Fibroblast of lung (primary cell): ENCODE results near the gene PAM. TPM values are rescaled to one million over a fixed set of nuclear protein-coding genes. Genes with fewer than 3 reads are reported as not detected.

Experiments
- DNase-seq, 2 donors: peaks; one replicate each; pipeline versions ENCODE4 v3.0.0 to v3.0.0-alpha.2; 2010; ENCODE audit warnings: low read depth in 2 of 2
- H2AFZ ChIP-seq: 2 replicates; pipeline ENCODE4 v1.5.1; 2012; ENCODE audit warnings: low read length, control low read depth, inconsistent platforms
- H3K27ac ChIP-seq: 2 replicates; pipeline ENCODE4 v1.5.1; 2011; ENCODE audit warnings: low read length, control low read depth; ENCODE audit not compliant: insufficient read depth
- H3K27me3 ChIP-seq: 2 replicates; pipeline ENCODE4 v1.5.1; 2011; ENCODE audit warnings: mild to moderate bottlenecking, low read length; ENCODE audit not compliant: control insufficient read depth, insufficient read depth
- H3K36me3 ChIP-seq: 2 replicates; pipeline ENCODE4 v1.5.1; 2011; ENCODE audit warnings: low read length; ENCODE audit not compliant: control insufficient read depth, insufficient read depth
- H3K4me1 ChIP-seq: 2 replicates; pipeline ENCODE4 v1.5.1; 2011; ENCODE audit warnings: low read length; ENCODE audit not compliant: control insufficient read depth, insufficient read depth; ENCODE audit errors: extremely low read depth
- H3K4me2 ChIP-seq: 2 replicates; pipeline ENCODE4 v1.5.1; 2011; ENCODE audit warnings: low read length, control low read depth; ENCODE audit not compliant: insufficient read depth; ENCODE audit errors: extremely low read depth
- H3K4me3 ChIP-seq, 4 experiments: fragments of 200-600 bp in 1 of 4; sonication (generic) in 1 of 4; replicated peaks in 1 of 4; 2 replicates each; pipeline ENCODE4 v1.5.1; 2011 to 2016; ENCODE audit warnings: low read length in 4 of 4, low read depth in 3 of 4, mild to moderate bottlenecking in 3 of 4, control low read depth in 2 of 4, inconsistent platforms in 1 of 4, mixed read lengths in 1 of 4; ENCODE audit not compliant: insufficient read depth in 1 of 4; ENCODE audit errors: control extremely low read depth in 1 of 4
- H3K79me2 ChIP-seq: 2 replicates; pipeline ENCODE4 v1.5.1; 2012; ENCODE audit warnings: mild to moderate bottlenecking, low read length, inconsistent platforms; ENCODE audit not compliant: control insufficient read depth, insufficient read depth
- H3K9ac ChIP-seq: 2 replicates; pipeline ENCODE4 v1.5.1; 2011; ENCODE audit warnings: mild to moderate bottlenecking, low read length, control low read depth; ENCODE audit not compliant: insufficient read depth
- H3K9me3 ChIP-seq: 2 replicates; pipeline ENCODE4 v1.5.1; 2012; ENCODE audit warnings: low read depth, low read length; ENCODE audit not compliant: control insufficient read depth, insufficient read depth
- H4K20me1 ChIP-seq: 2 replicates; pipeline ENCODE4 v1.5.1; 2011; ENCODE audit warnings: low read length; ENCODE audit not compliant: control insufficient read depth, insufficient read depth; ENCODE audit errors: extremely low read depth
- EZH2 ChIP-seq: IDR thresholded peaks from 2 replicates; pipeline ENCODE4 v1.5.1; 2012; ENCODE audit warnings: low read length, control low read depth, mild to moderate bottlenecking; ENCODE audit errors: missing control alignments
- polyA plus RNA-seq, 2 donors: library from polyadenylated mRNA; depleted of rRNA in 1 of 2; stranded (reverse) in 1 of 2; unstranded in 1 of 2; fragments of >200 nt; gene quantifications; 2 replicates each; pipeline ENCODE4 v1.2.1, GENCODE V29; 2011 to 2012; ENCODE audit warnings: missing spikeins in 1 of 2
- total RNA-seq: library from RNA; depleted of rRNA; stranded (reverse); fragments of >200 nt; gene quantifications from 2 replicates; pipeline ENCODE4 v1.2.1, GENCODE V29; 2014
- TF ChIP-seq, protein P1 (sequence below), 2 donors: IDR thresholded peaks in 1 of 2; conservative IDR thresholded peaks in 1 of 2; 1 replicate in 1 of 2; 2 replicates in 1 of 2; pipeline ENCODE4 v1.5.1; 2011 to 2012; ENCODE audit warnings: low read length in 2 of 2, control low read depth in 1 of 2, inconsistent platforms in 1 of 2, low read depth in 1 of 2, mild to moderate bottlenecking in 1 of 2

PAM gene
- total and polyA plus RNA-seq, 2 donors (not counting 1 experiment from before 2014, with no cell fraction given), result 404 to 405 TPM

DNA sequence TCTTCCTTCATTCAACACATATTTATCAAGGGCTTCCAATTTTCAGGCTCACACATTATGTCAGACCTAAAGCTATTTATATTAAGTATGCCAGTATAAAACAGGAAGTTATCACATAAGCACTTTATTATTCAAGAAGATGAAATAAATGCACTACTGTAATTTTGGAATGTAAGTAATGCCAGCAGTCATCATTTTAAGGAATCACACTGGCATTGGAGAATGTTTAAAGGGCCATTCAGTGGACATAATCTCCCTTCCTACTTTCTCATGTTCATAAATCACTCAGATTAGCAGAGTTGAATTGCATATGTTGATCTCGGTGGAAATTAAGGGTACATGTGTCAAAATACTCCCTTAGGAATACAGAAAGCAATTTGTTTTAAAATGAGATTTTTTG is 200.4 kb downstream of the PAM start:
- H3K9me3 ChIP-seq, result no peaks in the 10 kb centered on the region
- no peak overlapping the region for H2AFZ ChIP-seq
- H3K4me1 ChIP-seq, result peaks cover 11% of the 10 kb centered on the region
- H3K4me2 ChIP-seq, result no peak overlapping the region
- no peak overlapping the region for H3K27ac ChIP-seq
- no peak for TF ChIP-seq EZH2
- TF ChIP-seq, protein P1, sequence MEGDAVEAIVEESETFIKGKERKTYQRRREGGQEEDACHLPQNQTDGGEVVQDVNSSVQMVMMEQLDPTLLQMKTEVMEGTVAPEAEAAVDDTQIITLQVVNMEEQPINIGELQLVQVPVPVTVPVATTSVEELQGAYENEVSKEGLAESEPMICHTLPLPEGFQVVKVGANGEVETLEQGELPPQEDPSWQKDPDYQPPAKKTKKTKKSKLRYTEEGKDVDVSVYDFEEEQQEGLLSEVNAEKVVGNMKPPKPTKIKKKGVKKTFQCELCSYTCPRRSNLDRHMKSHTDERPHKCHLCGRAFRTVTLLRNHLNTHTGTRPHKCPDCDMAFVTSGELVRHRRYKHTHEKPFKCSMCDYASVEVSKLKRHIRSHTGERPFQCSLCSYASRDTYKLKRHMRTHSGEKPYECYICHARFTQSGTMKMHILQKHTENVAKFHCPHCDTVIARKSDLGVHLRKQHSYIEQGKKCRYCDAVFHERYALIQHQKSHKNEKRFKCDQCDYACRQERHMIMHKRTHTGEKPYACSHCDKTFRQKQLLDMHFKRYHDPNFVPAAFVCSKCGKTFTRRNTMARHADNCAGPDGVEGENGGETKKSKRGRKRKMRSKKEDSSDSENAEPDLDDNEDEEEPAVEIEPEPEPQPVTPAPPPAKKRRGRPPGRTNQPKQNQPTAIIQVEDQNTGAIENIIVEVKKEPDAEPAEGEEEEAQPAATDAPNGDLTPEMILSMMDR (conservative IDR thresholded peaks at IDR 0.05 in 1 of 2, IDR thresholded peaks at IDR 0.05 in 1 of 2; ENCODE audit: low read depth in 1 of 2, low read length in 2 of 2), result no peak
- DNase-seq, result peak in 1 of 2 donors; percentile 8
- H3K79me2 ChIP-seq, result no peaks in the 10 kb centered on the region
- no peaks in the 10 kb centered on the region for H4K20me1 ChIP-seq
- H3K27me3 ChIP-seq, result no peaks in the 10 kb centered on the region
- H3K36me3 ChIP-seq, result no peaks in the 10 kb centered on the region
- no peak overlapping the region for H3K9ac ChIP-seq
- no peak overlapping the region for H3K4me3 ChIP-seq

- H3K79me2 ChIP-seq, result no peaks in the 10 kb centered on the region
Measured at GRCh38 chr5:102956599-102956998, 201.5 kb downstream of the PAM start.

DNA sequence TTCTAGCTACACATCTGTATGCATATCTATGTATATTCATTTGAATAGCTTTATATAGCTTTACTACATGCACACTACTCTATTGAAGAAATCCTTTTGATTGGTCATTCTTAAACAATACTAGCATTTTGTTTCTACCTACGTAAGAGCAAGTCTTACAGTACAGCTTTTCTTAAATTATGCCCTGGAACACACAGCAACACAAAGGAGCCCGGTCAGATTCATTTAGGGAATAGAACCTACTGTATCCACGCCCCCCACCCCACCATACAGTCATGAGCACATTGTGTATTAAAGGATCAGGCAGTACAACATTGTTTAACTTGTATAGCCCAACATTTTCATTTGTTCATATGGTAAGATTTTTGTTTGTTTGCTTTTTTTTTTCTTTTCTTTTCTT is 202.0 kb downstream of the PAM start:
- Histone ChIP-seq H2AFZ (no peak overlapping the region), H3K36me3 (no peaks in the 10 kb centered on the region), H3K4me2 (no peak overlapping the region), H3K79me2 (no peaks in the 10 kb centered on the region), H3K27ac (no peak overlapping the region), H3K27me3 (no peaks in the 10 kb centered on the region), H4K20me1 (no peaks in the 10 kb centered on the region), H3K4me3 (no peak overlapping the region), H3K9me3 (no peaks in the 10 kb centered on the region), H3K9ac (no peak overlapping the region), H3K4me1 (peaks cover 14% of the 10 kb centered on the region)
- no peak for DNase-seq
- TF ChIP-seq EZH2, result no peak
- TF ChIP-seq, protein P1 (conservative IDR thresholded peaks at IDR 0.05 in 1 of 2, IDR thresholded peaks at IDR 0.05 in 1 of 2; ENCODE audit: low read depth in 1 of 2, low read length in 2 of 2), result no peak

More at GRCh38 chr5:102956599-102956998, 201.5 kb downstream of the PAM start:
- Histone ChIP-seq H3K36me3 (no peaks in the 10 kb centered on the region), H3K27ac (no peak overlapping the region), H3K4me2 (no peak overlapping the region), H4K20me1 (no peaks in the 10 kb centered on the region), H3K4me1 (peaks cover 12% of the 10 kb centered on the region), H3K9ac (no peak overlapping the region), H3K9me3 (no peaks in the 10 kb centered on the region), H3K4me3 (no peak overlapping the region), H3K27me3 (no peaks in the 10 kb centered on the region), H2AFZ (no peak overlapping the region)
- DNase-seq, result no peak
- TF ChIP-seq, protein P1 (conservative IDR thresholded peaks at IDR 0.05 in 1 of 2, IDR thresholded peaks at IDR 0.05 in 1 of 2; ENCODE audit: low read depth in 1 of 2, low read length in 2 of 2), result no peak
- TF ChIP-seq EZH2, result no peak
